Kidney glomerular epithelial cell (primary cell): Measurements from ENCODE around the gene FAM72C.
"Not testable (repeated sequence)": the region's sequence is repeated elsewhere in the genome, so short reads cannot be mapped to it uniquely, and the experiment has no call there.

Experiments used
- DNase-seq: peaks from one replicate; lab custom pipeline; 2025; lab: John Stamatoyannopoulos, UW

Gene FAM72C

DNA sequence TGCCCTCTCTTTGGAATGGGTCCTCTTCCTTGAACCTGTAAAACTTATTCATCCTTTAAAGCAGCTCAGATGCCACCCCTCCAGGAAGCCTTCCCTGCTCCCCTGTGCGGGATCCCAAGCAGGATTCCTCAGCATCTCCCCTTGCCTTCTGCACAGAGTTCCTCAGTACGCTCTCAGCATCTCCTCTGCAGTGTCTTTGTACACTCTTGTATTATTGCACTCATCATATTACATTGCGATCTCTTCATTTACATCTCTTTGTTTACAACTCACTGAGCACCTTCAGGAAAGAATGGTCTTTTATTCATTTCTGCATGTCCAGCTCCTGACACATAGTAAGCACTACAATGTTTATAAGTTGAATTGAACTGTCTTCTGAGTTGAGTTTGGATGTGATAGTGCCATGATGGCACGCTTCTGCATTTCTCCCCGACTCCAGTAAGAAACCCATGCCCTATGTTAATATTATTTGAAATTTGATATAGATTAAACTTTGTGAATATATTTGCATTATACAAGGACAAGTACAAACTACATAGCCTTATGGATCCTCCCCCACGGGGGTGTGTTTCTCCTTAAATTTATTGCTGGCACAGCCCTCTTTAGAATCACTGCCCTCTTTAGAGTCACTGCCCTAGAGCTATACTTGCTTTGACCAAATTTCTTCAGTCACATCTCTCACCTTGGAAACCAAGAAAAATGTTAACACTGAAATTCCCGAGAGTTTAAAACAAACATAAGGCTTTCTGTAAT, 13.1 kb upstream of the FAM72C start:
- not testable (repeated sequence) for DNase-seq

DNA sequence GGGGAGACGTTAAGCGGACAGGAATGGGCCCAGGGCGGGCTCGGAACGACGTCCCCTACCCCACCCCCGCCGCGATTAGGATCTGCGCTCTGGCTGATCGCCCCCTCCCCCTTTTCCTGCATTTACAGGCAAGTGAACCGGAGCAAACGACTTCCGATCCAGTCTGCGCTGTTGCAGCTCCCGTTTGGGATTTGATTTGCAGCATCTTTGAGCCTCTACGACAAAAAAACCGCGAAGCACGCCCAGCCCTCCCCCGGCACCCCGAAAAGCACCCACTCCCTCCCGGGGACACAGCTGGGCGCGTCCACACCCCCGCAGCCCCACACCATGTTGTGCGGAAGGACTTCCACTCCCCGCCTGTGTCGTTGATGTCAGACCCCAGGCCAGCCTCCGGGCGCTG, 2.6 kb upstream of the FAM72C start:
- DNase-seq = not testable (repeated sequence)

DNA sequence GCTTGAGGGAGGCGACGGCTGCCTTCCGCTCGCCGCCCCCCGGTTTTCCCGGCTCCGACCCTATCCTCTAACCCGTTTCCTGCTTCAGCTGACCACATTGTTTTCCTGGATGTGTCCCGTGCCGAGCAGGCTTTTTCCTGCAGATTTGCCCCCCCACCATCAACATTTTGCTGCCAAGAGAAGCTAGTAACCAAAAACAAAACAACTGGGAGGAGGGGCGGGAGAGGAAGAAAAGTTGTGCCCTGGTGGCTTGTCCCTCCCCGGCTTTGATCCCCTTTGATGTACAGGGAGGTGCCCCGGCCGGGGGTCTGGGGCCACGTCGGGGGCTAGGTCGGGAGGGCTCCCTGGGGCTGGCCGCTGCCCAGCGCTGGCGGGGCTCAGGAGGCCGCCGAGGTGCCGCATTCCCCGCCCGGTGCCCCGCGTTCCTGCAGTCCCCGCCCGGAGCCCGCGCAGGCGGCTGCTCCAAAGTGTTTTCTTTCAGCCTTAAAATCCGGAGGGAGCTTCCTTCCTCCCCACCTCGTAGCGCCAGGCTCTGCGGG, 2.2 kb upstream of the FAM72C start:
- DNase-seq = not testable (repeated sequence)

DNA sequence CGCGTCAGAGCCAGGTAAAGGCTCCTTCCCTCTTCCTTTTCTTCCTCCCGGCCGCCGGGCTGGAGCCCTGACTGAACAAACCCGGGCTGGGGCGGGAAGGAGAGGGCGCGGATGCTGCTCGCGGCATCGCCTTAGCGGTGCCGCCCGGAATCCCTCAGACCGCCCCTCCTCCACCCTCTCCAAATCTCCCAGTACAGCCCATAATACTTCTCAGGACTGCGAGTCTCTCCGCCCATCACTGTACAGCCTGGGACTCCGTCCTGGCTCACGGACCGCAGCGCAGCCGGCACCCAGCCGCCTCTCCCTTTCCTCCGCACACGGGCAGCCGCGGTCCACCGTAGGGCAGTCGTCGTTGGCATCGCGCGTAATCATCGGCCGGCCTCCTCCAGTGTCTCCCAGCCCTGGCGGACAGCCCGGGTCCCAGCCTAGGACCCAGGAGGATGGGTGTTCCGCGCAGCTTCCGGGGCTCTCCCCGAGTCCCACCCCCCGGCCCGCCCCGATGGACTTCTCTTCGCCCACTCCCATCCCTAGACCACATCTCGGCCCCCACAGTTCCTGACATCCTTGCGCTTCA, 1.1 kb upstream of the FAM72C start:
- DNase-seq = not testable (repeated sequence)

DNA sequence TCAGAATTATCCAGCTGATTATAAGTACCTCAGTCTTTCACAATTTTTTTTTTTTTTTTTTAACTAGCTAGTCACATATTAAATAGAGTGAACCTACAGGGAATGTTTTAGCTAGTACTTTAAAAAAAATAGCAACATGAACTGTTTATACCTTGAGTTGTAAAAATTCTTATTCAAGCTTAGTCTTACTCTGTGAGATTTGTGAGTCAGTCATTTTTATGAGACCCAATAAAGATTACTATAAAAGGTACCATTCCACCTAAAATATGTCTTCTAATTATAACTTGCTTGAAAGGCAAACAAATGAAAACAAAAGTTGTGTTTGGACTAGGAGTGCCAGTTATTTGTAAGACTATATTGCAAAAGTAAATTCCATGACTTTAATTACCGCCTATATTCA, 5.9 kb downstream of the FAM72C start:
- DNase-seq = not testable (repeated sequence)

DNA sequence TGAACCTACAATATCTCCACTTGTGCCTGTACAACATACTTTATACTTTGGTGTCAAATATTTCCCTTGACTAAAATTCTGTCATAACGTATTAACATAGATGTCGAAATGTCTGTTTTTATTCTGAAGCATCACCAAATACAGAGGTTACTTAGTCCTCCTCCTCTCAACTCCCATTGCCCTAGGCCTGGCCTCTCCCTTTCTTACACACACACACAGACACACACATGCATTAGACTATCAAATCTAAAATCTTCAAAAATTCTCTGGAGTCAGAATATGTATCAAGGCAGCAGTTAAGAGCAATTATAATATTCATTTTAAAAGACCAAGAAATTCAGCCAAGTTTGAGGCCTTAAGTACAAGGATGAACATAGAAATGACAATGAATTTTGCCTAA, 7.5 kb downstream of the FAM72C start:
- DNase-seq = not testable (repeated sequence)

DNA sequence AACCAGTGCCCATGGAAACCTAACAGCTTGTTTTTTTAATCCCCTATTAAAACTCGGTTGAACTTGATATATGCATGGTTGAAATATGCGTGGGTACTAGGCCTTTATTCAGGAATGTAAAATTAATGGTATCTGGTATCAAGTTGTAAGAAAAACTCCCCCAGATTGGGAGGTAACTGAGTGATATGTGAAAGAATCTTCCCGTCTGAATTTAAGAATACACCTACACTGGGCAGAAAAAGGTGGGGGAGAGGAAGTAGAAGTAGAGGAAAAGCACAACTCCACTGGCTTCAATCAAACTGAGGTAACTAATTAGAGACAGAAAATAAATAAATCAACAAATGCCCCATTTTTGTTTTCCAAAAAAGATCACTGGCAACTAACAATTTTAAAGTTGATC, 15.9 kb downstream of the FAM72C start:
- not testable (repeated sequence) for DNase-seq

DNA sequence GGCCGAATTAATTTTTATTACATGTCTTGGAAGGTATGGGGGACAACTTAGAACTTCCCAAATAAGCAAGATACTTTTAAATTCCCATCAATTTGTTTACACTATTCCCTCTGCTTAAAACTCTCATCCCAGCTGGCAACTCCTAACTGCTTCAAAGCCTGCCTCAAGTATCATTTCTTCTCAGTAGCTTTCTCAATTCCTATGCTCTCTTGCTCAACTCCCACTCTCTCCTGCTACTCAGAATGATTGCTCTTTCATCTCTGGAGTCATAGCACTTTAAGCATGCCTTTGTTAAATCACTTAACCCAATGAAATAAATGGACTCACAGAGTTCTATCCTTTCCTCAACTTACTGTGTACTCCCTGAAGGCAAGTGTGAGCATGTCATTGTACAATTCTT, 18.9 kb downstream of the FAM72C start:
- not testable (repeated sequence) for DNase-seq

DNA sequence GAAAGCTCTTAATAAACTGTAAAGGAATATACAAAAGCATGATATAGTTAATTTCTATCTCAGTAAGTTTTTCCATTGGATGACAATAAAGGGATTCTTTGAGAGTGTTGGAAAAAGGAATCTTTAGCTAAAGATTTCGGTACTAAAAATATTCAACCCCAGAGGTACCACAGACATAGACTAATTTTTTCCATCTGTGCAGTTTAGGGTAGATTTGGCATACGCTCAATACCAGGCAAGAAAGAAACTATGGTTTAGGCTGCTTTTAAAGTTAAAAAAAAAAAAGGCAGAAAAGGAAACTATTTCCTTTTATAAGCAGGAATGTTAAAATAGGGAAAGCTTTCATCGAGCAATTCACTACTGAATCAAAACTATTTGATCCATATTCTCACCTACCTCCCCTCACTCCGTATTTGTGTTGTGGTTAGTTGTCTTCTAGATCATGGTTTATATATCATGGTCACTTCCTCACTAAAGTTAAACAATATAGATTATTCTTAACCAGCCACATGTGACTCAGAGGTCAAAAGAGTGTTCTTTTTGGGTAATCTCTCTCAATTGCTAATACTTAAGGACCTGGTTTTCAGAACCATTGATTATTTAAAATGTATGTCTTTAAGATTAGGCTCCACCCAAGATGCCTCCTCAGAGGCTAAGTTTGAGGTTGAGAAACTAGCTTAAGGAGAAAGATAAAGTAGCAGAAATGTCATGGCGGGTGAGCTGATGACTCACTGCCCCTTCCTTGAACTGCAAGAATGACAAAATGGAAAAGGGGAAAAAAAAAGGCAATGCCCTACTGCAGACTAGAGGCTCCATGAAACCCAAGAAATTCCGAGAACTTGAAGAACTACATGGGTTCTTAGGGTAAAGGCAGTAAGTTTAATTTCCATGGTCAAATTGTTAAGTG, 20.0 kb downstream of the FAM72C start:
- not testable (repeated sequence) for DNase-seq

DNA sequence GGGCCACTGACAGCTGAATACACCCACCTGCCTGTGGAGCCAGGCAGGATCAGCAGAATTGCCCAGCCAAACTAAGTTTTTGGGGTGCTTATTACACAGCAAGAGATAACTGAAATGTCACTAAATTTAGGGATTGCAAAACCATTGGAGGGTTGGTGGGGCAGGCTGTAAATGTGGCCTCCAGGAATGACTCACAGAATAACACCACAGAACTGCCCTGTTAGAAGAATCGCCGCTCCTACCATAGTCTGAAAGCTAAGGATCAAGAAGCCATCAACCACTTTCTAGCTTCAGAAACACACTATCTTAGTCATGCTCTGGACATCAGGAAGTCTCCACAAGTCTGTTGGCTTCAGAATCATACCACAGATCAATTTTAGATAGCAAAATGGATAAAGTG, 24.0 kb downstream of the FAM72C start:
- not testable (repeated sequence) for DNase-seq

DNA sequence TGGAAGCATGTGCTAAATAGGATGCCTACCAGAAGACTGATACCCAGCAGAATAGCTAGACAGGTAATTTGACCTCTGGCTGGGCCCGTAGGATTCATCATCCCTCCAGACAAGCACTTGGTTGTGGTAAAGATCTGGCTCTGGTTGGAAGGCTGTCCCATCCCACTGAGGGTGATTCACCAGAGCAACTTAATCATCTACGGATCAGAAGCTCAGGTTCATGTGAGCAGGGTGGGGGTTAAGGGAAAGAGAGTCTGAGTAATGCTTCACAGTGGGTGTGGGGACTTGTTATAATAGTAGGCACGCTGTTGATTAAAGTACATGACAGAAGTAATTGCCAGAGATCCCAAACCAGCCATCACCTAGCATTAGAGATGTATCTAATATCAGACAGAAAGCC, 26.5 kb downstream of the FAM72C start:
- not testable (repeated sequence) for DNase-seq

DNA sequence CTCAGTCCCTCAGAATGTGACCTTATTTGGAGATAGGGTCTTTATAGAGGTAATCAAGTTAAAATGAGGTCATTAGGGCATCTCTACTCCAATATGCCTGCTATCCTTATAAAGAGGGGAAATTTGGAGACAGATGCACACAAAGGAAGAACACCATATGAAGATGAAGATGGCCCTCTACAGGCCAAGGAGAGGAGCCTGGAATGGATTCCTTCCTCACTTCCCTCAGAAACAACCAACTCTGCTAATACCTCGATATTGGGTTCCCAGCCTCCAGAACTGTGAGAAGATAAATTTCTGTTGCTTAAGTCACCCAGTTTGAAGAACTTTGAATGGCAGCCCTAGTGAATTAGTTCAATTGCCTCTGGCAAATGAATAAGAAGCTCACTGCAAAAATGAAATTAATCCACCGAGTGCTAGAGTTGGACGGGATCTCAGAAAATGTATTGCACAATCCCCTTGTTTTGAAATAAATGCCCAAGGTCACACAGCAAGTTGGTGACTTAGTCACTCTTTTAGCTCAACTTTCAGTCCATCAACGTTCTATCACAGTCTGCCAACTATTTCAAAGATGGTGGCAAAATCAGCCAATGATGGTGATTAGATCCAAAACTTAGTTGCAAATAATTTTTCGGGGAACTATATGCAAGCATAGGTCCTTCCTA, 27.1 kb downstream of the FAM72C start:
- DNase-seq = not testable (repeated sequence)

DNA sequence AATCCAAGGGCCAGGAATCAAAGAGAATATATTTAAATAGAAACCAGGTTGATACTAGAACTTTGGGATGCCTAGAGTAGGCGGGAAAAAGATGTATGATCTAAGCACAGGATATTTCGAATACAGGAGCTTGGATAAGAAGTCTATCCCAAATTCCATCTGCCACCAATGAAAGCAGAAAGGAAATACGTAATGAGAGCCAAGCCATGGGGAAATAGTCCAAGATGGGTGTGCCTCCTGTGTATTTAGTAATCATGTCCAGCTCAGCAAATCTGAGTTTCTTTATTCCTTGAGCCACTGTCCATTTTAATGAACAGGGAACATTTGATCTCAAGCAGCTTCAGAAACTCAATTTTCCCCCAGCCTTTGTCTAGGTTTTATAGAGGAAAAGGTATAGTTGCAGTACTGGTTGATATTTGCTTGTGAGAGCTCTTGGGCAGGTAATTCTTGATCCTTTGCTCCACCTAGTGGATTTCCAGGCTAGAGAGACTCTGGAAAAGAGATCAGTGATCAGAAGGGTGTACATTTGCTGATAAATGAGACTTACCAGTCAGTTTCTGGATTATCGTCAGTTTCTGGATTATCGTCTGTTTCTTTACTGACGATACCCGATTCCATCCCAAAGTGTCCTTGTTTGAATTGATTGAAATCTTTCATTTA, 28.3 kb downstream of the FAM72C start:
- DNase-seq = not testable (repeated sequence)

DNA sequence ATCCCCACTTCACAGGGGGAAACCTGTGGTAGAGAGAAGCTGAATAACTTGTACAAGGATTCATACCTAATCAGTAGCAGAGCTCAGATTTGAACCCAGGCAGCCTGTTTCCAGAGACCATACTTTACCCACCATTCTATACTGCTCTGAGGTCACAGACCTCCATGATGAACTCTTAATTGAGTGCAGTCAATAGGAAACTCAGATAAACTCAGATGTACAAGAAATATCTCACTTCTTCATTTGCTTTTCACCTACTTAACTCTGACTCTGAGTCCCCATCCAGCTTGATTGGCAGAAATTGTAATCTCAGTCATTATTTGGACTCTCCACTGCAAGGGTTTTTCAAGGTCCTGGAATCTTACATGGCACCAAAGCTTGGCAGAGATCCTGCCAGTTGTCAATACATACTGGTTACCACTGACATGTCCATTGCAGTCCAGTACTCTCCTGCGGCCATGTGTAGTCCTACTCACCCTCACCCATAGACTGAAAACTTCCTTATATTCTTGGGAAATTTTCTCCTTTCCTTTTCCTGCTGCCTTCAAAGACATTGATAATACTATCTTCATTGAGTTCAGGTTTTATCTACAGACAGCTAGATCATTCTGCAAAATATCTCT, 29.4 kb downstream of the FAM72C start:
- DNase-seq = not testable (repeated sequence)

DNA sequence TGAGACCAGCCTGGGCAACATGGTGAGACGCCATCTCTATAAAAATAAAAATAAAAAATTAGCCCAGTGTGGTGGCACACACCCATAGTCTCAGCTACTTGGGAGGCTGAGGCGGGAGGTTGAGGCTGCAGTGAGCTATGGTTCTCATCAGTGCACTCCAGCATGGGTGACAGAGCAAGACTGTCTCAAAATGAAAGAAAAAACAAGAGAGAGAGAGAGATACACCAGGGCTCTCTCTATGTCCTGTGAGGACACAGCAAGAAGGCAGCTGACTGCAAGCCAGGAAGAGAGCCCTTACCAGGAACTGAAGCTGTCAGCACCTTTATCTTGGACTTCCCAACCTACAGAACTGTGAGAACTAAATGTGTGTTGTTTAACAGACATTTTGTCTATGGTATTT, 32.1 kb downstream of the FAM72C start:
- not testable (repeated sequence) for DNase-seq

DNA sequence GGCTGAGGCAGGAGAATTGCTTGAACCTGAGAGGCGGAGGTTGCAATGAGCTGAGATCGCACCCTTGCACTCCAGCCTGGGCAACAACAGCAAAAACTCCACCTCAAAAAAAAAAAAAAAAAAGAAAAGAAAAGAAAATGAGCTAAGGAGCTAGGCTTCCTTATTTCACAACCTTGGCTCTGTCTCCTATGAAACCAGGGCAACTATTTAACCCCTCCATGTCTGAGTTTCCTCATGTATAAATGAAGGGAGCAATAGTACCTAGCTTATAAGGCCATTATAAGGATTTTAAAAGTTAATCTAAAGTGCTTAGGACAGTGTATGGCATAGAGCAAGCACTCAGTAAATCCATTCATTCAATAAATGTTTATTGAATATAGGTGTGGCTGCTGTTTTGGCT, 32.9 kb downstream of the FAM72C start:
- not testable (repeated sequence) for DNase-seq

DNA sequence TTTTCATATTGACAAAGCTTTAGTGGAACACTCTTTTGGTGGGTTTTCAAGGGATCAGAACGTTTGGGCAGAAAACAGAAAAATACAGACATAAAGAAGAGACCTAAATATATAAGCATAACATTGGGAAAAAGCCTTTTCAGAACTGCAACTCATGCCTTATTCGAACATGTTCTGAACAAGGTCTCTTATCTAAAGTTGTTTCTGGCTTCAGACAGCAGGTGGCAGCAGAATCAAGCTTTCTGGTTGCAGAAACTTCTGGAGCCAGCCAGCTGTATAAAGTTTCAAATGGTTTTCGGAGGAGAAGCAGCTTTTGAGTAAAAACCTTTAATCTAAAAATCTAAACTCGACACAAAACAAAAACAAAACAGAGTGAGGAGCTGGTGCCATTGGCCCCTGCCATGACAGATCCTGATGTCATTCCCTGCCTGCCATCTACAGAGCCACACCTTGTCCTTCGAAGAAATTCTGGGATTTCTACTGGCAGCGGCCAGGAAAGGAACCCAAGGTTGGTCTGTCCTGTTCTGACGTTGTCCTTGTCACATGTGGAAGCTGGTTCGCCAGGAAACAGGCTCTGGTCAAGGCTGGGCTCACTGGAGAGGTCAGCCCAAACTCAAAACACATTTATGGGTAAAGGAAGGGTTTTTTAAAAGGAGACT, 35.2 kb downstream of the FAM72C start:
- peak; percentile 63 for DNase-seq

DNA sequence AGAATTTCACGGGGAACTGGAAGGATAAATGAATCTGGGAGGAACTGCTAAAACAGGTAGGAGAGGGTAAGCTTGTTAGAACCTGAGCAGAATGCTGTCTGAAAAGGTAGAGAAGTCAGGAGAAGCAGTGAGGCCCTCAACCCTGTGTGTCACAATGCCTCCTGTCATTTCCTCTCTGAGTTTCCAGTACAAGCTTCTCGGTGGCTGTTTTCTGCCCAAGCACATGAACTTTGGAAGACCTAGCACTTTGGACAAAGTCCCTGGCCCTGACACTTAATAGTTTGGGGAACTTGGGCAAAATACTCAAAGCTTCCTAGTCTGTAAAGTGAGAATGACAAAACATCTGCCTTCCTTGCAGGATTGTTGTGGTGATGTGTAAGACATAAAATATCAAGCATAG, 52.7 kb downstream of the FAM72C start:
- DNase-seq = not testable (repeated sequence)

DNA sequence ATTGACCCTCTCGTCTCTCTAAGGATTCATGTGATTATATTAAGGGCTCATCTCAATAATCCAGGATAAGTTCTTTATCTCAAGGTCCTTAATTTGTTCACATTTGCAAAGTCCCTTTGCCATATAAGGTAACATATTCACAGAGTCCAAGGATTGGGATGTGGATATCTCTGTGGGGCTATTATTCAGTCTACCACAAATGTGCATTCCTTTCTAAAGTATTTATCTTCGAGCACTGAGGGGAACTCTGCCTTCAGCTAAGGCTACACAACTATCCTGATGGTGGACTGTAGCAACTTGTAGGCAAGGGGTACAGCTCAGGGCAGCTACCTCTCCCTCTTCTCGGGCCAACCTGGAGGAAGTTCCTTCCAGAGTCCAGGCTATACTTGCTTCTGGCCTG, 53.2 kb downstream of the FAM72C start:
- not testable (repeated sequence) for DNase-seq

DNA sequence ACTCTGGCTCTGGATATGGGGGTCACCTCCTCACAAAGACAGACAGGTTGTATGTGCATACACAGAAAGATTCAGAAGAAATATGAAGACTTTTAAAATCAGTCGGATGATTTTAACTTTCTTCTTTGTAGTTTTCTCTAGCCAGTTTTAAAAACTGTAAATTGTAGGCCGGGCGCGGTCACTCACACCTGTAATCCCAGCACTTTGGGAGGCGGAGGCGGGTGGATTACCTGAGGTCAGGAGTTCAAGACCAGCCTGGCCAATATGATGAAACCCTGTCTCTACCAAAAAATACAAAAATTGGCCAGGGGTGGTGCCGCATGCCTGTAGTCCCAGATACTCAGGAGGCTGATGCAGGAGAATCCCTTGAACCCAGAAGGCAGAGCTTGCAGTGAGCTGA, 58.1 kb downstream of the FAM72C start:
- not testable (repeated sequence) for DNase-seq
